GM21786 (cell line): ENCODE data around the gene SLC30A2.
"Not testable (repeated sequence)": the region's sequence is repeated elsewhere in the genome, so short reads cannot be mapped to it uniquely, and the experiment has no call there.

Source experiments
- ATAC-seq: cut with Tn5 transposase; IDR thresholded peaks from one replicate; pipeline ENCODE4 v1.9.1; 2021; ENCODE audit not compliant: unreplicated experiment

Gene SLC30A2

GRCh38 chr1:26045722-26046245 lies at the start of gene SLC30A2:
TSS of gene SLC30A2 (minus strand) at chr1:26046118. CDS start at chr1:26045896, 222 bp downstream.
- ATAC-seq, result no peak

- no peak for ATAC-seq
These were observed 48.9 kb upstream of the SLC30A2 start for GRCh38 chr1:26094677-26095383.

- no peak for ATAC-seq
These were observed 48.3 kb upstream of the SLC30A2 start for GRCh38 chr1:26094076-26094669.

GRCh38 chr1:26093569-26093968 lies 47.7 kb upstream of the SLC30A2 start:
- not testable (repeated sequence) for ATAC-seq

- no peak for ATAC-seq
These were observed 46.5 kb upstream of the SLC30A2 start for GRCh38 chr1:26092422-26092821.

- no peak for ATAC-seq
These were observed 45.0 kb upstream of the SLC30A2 start for GRCh38 chr1:26090893-26091292.

GRCh38 chr1:26089125-26089524 lies 43.2 kb upstream of the SLC30A2 start:
- no peak for ATAC-seq

GRCh38 chr1:26084844-26085243 lies 38.9 kb upstream of the SLC30A2 start:
- no peak for ATAC-seq

- ATAC-seq, result no peak
These were observed 38.2 kb upstream of the SLC30A2 start for GRCh38 chr1:26084091-26084561.

GRCh38 chr1:26083208-26083607 lies 37.3 kb upstream of the SLC30A2 start:
- ATAC-seq, result no peak

GRCh38 chr1:26082020-26082350 lies 36.1 kb upstream of the SLC30A2 start:
- ATAC-seq, result no peak

- ATAC-seq, result no peak
These were observed 35.5 kb upstream of the SLC30A2 start for GRCh38 chr1:26081267-26082019.

- no peak for ATAC-seq
These were observed 34.3 kb upstream of the SLC30A2 start for GRCh38 chr1:26079960-26080814.

GRCh38 chr1:26079178-26079563 lies 33.3 kb upstream of the SLC30A2 start:
- no peak for ATAC-seq

- no peak for ATAC-seq
These were observed 32.6 kb upstream of the SLC30A2 start for GRCh38 chr1:26078286-26079177.

- ATAC-seq, result no peak
These were observed 31.6 kb upstream of the SLC30A2 start for GRCh38 chr1:26077524-26077923.

GRCh38 chr1:26075421-26076144 lies 29.7 kb upstream of the SLC30A2 start:
- ATAC-seq, result no peak

GRCh38 chr1:26072305-26072704 lies 26.4 kb upstream of the SLC30A2 start:
- no peak for ATAC-seq

GRCh38 chr1:26070963-26071342 lies 25.0 kb upstream of the SLC30A2 start:
- ATAC-seq, result no peak
